HG03521 (cell line): ENCODE data around the gene PRDM16.

Experiments
- ATAC-seq: cut with Tn5 transposase; IDR thresholded peaks from one replicate; pipeline ENCODE4 v1.9.1; 2021; ENCODE audit warnings: mild to moderate bottlenecking, moderate library complexity; ENCODE audit not compliant: unreplicated experiment

The PRDM16 gene

DNA sequence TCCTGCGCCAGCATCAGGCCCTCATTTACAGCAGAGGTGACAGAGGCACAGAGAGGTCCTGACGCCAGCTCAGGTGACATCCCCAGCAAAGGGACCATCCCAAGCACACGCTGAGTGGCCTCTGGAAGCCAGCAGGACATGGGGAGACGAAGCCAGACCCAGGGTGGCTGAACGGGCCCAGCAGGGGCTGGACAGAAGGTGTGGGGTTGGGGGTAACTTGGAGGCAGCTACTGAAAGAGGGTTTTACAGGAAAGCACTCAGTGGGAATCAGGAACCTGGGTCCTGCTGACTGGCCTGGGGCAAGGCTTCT, 383.8 kb downstream of the PRDM16 start:
- ATAC-seq = no peak

DNA sequence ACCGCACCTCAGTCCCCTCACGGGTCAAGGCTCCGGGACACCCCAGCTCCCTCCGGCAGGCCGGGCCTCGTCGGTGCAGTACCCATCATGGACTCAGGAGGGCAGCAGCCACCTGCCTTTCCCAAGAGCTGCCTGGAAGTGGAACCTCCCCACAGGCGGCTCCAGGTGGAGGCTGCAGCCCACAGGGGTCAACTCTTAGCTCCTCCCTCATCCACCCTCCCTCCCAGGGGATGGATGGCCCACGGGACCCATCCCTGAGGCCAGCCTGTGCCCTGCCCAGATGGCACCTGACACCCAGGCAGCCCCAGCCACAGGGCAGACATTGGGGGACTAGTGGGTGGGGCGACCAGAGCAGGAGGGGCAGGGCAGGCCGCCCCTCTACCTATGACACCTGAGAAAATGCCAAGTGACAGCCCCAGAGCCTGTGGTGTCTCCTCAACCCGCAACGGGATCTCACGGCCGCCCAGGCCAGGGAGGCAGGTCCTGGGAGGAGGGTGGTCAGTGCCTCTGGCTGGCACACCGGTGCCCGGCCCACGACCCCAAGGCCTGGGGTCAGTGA, 384.3 kb downstream of the PRDM16 start:
- no peak for ATAC-seq

GRCh38 chr1:3453891-3454810, 385.1 kb downstream of the PRDM16 start, which contains the start of gene ARHGEF16:
TSS of gene ARHGEF16 (plus strand) at chr1:3454665. CDS start at chr1:3463085, 8,420 bp downstream.
- no peak for ATAC-seq

- no peak for ATAC-seq
These were observed 386.0 kb downstream of the PRDM16 start for GRCh38 chr1:3454811-3455618.

- no peak for ATAC-seq
These were observed 386.9 kb downstream of the PRDM16 start for GRCh38 chr1:3455670-3456448.

DNA sequence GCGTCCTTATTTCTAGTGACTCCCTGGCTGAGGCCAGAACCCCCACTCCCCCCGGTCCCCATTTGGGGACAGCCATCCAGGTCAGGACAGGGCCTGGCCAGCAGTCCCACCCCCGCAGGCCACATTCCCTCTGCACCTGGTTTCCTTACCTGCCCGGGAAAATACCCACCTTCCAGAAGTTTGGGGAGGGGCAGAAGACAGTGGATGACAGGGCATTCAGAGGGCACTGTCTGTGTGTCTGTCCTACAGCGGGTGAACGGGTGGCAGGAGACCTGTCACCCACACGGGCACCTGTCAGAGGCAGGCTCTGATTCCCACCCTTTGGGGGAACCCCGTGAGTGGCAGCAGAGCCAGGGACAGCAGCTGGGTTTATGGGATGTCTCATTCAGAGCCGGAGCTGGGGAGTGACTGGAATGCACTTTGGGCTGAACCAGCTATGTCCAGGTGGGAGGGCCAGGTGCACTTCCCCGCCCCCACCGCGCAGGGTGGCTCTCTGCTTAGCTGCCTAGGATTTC, 387.5 kb downstream of the PRDM16 start:
- ATAC-seq = no peak

DNA sequence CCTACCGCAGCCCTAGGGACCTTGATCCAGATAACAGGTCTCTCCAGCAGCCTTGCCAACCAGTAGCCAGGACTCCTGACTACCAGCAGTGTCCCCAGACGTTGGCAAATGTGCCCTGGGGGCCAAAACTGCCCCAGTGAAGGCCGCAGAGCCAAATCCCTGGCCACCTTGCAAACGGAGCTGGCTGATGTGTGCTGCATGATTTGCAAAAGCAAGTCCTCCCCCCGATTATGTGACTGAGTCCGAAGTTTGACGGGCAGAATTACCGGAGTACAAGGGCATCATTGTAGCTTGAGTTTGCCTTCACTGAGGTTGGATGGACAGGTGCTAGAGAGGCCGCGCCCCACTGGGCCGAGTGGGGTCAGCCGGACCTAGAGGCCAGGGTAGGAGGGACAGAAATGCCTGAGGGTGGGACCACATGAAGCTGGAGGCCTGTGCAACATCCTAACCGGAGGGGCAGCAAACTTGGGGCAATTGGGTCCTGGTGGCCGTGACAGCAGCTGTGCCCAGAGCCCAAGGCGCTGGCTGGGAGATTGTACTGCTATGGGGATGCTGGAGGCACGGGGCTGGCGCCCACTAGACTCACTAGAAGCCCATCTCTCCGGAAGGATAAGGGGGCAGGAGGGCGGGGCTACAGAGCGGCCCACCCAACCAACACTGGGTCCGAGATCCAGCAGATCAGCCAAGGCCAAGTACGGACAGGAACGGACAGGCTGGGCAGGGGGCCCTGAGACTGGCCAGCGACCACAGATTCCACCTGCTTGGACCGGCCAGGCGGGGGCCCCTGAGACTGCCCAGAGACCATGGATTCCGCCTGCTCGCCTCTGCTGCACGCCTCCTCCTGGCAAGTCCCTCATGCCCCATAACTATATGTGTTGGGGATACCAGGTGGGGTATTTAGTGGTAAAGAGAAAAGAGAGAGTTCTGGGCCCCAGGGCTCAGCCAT, 388.2 kb downstream of the PRDM16 start:
- ATAC-seq = no peak

- no peak for ATAC-seq
These were observed 389.2 kb downstream of the PRDM16 start for GRCh38 chr1:3457910-3458883.

DNA sequence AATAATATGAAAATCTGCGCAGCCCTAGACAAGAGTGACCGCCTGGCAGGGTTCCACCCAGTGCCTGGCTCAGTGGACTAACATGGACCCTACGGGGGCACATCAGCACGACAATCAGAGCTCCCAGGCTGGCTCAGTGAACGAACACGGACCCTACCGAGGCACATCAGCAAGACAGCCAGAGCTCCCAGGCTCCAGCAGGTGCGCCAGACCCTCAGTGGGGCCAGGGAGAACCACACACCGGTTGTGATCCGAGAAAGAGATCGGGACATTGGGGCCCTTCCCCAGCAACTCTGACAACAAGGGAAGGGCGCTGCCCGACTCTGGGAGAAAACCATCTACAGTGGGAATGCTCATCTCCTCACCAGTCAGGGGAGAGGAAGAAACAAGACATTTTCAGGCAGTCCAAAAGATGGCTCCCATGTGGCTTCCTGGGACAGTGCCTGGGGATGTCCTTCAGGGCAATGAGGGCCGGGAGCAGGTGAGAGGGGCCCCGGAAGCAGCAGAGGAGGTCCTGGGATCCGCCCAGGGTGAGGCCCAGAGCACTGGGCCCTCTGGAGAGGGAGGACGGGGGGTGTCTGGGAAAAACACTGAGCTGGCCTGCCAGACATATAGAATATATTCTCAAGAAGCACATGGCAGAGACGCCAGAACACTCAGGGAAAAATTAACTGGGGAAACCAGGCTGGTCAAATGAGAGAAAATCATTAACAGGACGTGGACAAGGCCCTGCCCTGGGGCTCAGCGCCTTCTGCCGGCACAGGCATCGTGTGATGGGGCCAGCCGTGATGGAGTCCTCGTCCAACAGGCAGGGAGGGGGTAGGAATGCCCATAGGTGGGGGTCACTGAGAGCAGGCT, 390.3 kb downstream of the PRDM16 start:
- no peak for ATAC-seq

DNA sequence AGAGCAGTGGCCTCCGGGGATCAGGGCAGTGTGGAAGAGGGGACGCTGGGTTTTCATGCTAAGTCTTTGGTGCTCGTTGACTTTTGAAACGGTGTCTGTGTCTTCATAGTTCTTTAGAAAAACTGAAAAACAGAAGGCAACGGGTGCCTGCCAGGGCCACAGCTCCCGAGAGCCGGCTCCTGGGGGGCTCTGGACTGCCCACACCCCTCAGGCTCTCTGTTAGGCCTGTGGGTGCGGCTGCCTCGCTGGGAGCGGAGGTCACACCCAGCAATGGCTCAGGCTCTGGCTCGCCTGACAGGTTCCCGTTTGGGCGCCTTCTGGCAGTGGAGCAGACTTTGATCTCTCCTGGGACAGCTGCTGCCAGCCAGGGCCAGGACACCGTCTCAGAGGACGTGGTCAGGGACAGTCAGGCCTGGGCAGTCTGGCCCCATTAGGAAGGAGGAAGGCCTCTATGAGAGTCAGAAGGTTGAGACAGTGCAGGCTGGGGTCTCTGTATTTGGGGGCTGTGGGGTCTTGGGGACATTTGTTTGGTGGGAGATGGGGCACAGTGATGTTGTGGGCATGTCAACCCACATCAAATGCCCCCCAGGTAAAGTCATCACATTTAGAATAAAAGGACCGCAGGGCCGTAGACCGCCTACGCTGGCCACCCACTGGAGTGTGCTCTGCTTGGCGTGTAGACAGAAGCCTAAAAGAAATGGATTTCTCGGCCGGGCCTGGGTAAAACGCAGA, 391.1 kb downstream of the PRDM16 start:
- no peak for ATAC-seq

DNA sequence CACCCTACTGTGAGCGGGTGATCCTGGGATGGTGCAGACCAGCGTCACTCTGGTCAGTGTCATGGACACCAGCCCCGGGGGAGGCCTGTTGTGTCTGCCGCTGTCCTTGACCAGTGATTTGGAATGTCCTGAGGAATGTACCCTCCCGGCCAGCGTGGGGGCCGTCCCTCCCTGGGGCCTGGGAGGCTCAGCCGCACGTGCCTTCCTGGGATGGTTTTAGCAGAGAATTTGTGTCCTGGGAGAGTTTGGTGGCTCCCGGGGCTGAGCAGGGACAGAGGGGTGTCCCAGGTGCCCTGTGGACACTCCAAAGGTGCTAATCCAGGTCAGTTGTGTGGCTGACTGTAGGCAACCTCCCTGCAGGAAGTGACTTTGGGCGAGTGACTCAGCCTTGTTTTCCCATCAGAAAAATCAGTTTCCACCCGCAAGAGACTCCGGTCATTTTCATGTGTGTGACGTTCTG, 391.7 kb downstream of the PRDM16 start:
- no peak for ATAC-seq

GRCh38 chr1:3461238-3461933, 392.4 kb downstream of the PRDM16 start:
- ATAC-seq = no peak

GRCh38 chr1:3461934-3462275, 392.9 kb downstream of the PRDM16 start:
- no peak for ATAC-seq

DNA sequence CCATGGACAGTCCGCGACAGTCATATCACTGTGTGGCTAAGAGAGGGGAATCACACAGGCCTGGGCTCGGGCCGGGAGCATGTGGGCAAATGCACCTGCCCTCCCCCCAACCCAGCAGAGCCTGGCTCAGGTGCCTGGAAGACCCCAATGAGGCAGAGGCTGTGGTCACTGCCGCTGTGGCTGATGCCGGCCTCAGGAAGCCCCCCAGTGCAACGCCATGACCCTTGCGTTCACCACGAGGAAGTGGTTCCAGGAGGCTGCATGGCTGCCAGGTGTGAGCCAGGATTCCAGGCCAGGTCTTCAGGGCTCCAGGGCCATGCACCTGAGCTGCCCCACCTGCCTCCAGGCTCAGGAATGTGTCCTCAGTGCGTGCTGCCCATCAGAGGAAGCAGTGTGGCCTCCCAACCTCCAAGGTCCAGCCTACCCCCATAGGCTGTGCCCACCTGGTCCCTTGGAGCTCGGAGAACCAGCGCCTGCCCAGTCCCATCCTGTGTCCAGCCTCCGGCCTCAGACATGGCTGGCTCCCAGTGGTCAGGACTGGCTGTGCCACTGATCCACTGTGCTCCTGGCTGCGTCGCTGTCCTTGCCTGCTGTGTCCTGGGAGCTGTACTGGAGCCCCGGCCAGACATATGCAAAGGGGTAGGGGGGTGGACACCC, 393.5 kb downstream of the PRDM16 start:
- no peak for ATAC-seq

DNA sequence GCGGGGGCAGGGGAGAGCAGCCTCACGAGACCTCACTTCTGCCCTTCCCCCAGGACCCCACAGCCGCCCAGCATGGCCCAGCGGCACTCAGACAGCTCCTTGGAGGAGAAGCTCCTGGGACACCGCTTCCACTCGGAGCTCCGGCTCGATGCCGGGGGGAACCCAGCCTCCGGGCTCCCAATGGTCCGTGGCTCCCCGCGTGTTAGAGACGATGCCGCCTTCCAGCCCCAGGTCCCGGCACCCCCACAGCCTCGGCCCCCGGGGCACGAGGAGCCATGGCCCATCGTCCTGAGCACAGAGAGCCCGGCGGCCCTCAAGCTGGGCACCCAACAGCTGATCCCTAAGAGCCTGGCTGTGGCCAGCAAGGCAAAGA, 394.0 kb downstream of the PRDM16 start:
- ATAC-seq = no peak

DNA sequence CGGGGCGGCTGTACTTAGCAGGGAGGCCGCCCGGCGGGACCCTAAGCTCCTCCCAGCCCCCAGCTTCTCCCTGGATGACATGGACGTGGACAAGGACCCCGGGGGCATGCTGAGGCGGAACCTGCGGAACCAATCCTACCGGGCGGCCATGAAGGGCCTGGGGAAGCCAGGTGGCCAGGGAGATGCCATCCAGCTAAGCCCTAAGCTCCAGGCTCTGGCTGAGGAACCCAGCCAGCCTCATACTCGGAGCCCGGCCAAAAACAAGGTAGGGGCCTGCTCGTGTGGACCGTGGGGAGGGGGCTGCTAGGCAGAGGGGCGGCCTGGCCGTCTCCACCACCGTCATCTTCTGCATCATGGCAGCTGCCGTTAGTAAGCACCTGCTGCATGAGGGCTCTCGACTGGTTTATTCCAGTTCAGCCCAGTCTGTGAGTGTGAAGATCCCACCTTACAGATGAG, 394.4 kb downstream of the PRDM16 start:
- ATAC-seq = no peak
